ENCODE data around the gene NIM1K.

DNA sequence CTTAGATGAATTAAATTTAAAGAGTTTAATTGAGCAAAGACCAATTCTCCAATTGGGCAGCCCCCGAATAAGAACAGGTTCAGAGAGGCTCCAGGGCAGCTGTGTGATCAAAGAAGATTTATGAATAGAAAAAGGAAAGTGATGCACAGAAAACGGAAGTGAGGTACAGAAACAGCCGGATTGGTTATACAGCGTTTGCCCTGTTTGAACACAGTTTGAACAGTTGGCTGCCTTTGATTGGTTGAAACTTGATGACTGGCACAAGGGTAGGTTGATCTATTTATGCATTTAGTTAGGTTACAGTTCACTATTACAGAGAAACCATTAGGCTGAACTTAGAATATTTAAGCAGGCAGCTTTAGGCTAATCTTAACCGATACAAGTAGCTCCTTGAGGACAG lies 29.5 kb downstream of the NIM1K start:
- TF ChIP-seq, protein P1, sequence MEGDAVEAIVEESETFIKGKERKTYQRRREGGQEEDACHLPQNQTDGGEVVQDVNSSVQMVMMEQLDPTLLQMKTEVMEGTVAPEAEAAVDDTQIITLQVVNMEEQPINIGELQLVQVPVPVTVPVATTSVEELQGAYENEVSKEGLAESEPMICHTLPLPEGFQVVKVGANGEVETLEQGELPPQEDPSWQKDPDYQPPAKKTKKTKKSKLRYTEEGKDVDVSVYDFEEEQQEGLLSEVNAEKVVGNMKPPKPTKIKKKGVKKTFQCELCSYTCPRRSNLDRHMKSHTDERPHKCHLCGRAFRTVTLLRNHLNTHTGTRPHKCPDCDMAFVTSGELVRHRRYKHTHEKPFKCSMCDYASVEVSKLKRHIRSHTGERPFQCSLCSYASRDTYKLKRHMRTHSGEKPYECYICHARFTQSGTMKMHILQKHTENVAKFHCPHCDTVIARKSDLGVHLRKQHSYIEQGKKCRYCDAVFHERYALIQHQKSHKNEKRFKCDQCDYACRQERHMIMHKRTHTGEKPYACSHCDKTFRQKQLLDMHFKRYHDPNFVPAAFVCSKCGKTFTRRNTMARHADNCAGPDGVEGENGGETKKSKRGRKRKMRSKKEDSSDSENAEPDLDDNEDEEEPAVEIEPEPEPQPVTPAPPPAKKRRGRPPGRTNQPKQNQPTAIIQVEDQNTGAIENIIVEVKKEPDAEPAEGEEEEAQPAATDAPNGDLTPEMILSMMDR (IDR thresholded peaks at IDR 0.05): no peak
- TF ChIP-seq POLR2A (IDR thresholded peaks at IDR 0.05): no peak

All from testis (tissue), 2 donors.